ENCODE data around the gene ANKS1B. TPM values are rescaled to one million over a fixed set of nuclear protein-coding genes. Genes with fewer than 3 reads are reported as not detected.
"Not testable (repeated sequence)": the region's sequence is repeated elsewhere in the genome, so short reads cannot be mapped to it uniquely, and the experiment has no call there.

Gene ANKS1B
- total RNA-seq, 1 experiment from 2014 or later: 0.61 TPM

GRCh38 chr12:98758331-98758730 lies 1226.4 kb downstream of the ANKS1B start:
- Histone ChIP-seq H3K27me3 (replicated peaks; ENCODE audit: control insufficient read depth, insufficient read depth, low read length) (no peaks in the 10 kb centered on the region; the same call in 1 of the 2 replicates), H3K4me1 (peaks cover 10% of the 10 kb centered on the region), H3K4me3 (ENCODE audit: low read depth, low read length) (no peak overlapping the region), H3K9me3 (no peaks in the 10 kb centered on the region), H3K36me3 (ENCODE audit: control insufficient read depth, insufficient read depth, low read length) (no peaks in the 10 kb centered on the region)
- CTCF ChIA-PET: no interaction called here
- Mint-ChIP-seq H3K27me3 (ENCODE audit: insufficient read depth, unreplicated experiment) (peaks cover 8% of the 10 kb centered on the region), H3K36me3 (ENCODE audit: insufficient read depth, unreplicated experiment) (no peaks in the 10 kb centered on the region), H3K27ac (ENCODE audit: unreplicated experiment) (no peak overlapping the region), H3K9me3 (ENCODE audit: unreplicated experiment) (no peaks in the 10 kb centered on the region), H3K4me3 (ENCODE audit: unreplicated experiment) (no peak overlapping the region), H3K4me1 (ENCODE audit: low read depth, unreplicated experiment) (peaks cover 7% of the 10 kb centered on the region)
- intact Hi-C loops (cut with micrococcal nuclease; ENCODE audit: unreplicated experiment): no loop called here
- no peak for TF ChIP-seq CTCF (IDR thresholded peaks at IDR 0.05; ENCODE audit: insufficient read depth in 1 of 2, low read depth in 1 of 2, low read length in 1 of 2, severe bottlenecking in 1 of 2, unreplicated experiment in 1 of 2)
- no peak for DNase-seq
- no TSS peak for BruUV-seq (replicated peaks)
- POLR2A ChIA-PET: no interaction called here

- Histone ChIP-seq H3K36me3 (ENCODE audit: control insufficient read depth, insufficient read depth, low read length) (no peaks in the 10 kb centered on the region), H3K27me3 (replicated peaks; ENCODE audit: control insufficient read depth, insufficient read depth, low read length) (no peaks in the 10 kb centered on the region; the same call in 1 of the 2 replicates), H3K4me1 (peaks cover 10% of the 10 kb centered on the region), H3K4me3 (ENCODE audit: low read depth, low read length) (no peak overlapping the region), H3K9me3 (no peaks in the 10 kb centered on the region)
- peaks cover 7% of the 10 kb centered on the region for H3K4me1 Mint-ChIP-seq (ENCODE audit: low read depth, unreplicated experiment)
- TF ChIP-seq CTCF (IDR thresholded peaks at IDR 0.05; ENCODE audit: insufficient read depth in 1 of 2, low read depth in 1 of 2, low read length in 1 of 2, severe bottlenecking in 1 of 2, unreplicated experiment in 1 of 2): no peak
- POLR2A ChIA-PET: no interaction called here
- no peaks in the 10 kb centered on the region for H3K36me3 Mint-ChIP-seq (ENCODE audit: insufficient read depth, unreplicated experiment)
- H3K4me3 Mint-ChIP-seq (ENCODE audit: unreplicated experiment): no peak overlapping the region
- no TSS peak for BruUV-seq (replicated peaks)
- H3K9me3 Mint-ChIP-seq (ENCODE audit: unreplicated experiment): no peaks in the 10 kb centered on the region
- H3K27ac Mint-ChIP-seq (ENCODE audit: unreplicated experiment): no peak overlapping the region
- intact Hi-C loops (cut with micrococcal nuclease; ENCODE audit: unreplicated experiment): no loop called here
- H3K27me3 Mint-ChIP-seq (ENCODE audit: insufficient read depth, unreplicated experiment): peaks cover 6% of the 10 kb centered on the region
- CTCF ChIA-PET: no interaction called here
- no peak for DNase-seq
Measured at GRCh38 chr12:98757455-98757854, 1227.3 kb downstream of the ANKS1B start.

GRCh38 chr12:98755855-98756254 lies 1228.9 kb downstream of the ANKS1B start:
- H3K9me3 Mint-ChIP-seq (ENCODE audit: unreplicated experiment); H3K36me3 Mint-ChIP-seq (ENCODE audit: insufficient read depth, unreplicated experiment); H3K9me3 ChIP-seq; BruUV-seq (replicated peaks); H3K4me1 Mint-ChIP-seq (ENCODE audit: low read depth, unreplicated experiment); DNase-seq; H3K27me3 Mint-ChIP-seq (ENCODE audit: insufficient read depth, unreplicated experiment); H3K27me3 ChIP-seq (replicated peaks; ENCODE audit: control insufficient read depth, insufficient read depth, low read length); H3K36me3 ChIP-seq (ENCODE audit: control insufficient read depth, insufficient read depth, low read length); H3K4me3 ChIP-seq (ENCODE audit: low read depth, low read length); H3K27ac Mint-ChIP-seq (ENCODE audit: unreplicated experiment); intact Hi-C loops (cut with micrococcal nuclease; ENCODE audit: unreplicated experiment); CTCF ChIA-PET; H3K4me3 Mint-ChIP-seq (ENCODE audit: unreplicated experiment); POLR2A ChIA-PET: not testable (repeated sequence)
- H3K4me1 ChIP-seq: peaks cover 10% of the 10 kb centered on the region

- no peaks in the 10 kb centered on the region for H3K9me3 Mint-ChIP-seq (ENCODE audit: unreplicated experiment)
- no peak overlapping the region for H3K27ac Mint-ChIP-seq (ENCODE audit: unreplicated experiment)
- POLR2A ChIA-PET: no interaction called here
- H3K4me1 Mint-ChIP-seq (ENCODE audit: low read depth, unreplicated experiment): peaks cover 7% of the 10 kb centered on the region
- DNase-seq: peak; percentile 57 to 64
- H3K9me3 ChIP-seq: no peaks in the 10 kb centered on the region
- peaks cover 10% of the 10 kb centered on the region for H3K4me1 ChIP-seq
- H3K36me3 Mint-ChIP-seq (ENCODE audit: insufficient read depth, unreplicated experiment): no peaks in the 10 kb centered on the region
- no TSS peak for BruUV-seq (replicated peaks)
- intact Hi-C loops (cut with micrococcal nuclease; ENCODE audit: unreplicated experiment): loop anchor here (5.0 kb wide), 1 partner anchor 243 kb away; no protein-coding TSS in a partner anchor
- CTCF ChIA-PET: interaction anchor here (1.0 kb wide), 1 partner anchor 245 kb away, joined by 4 read pairs; no protein-coding TSS in a partner anchor
- H3K36me3 ChIP-seq (ENCODE audit: control insufficient read depth, insufficient read depth, low read length): no peaks in the 10 kb centered on the region
- no peak overlapping the region for H3K4me3 Mint-ChIP-seq (ENCODE audit: unreplicated experiment)
- H3K27me3 Mint-ChIP-seq (ENCODE audit: insufficient read depth, unreplicated experiment): peaks cover 7% of the 10 kb centered on the region
- H3K27me3 ChIP-seq (replicated peaks; ENCODE audit: control insufficient read depth, insufficient read depth, low read length): no peaks in the 10 kb centered on the region
- H3K4me3 ChIP-seq (ENCODE audit: low read depth, low read length): no peak overlapping the region
- no peak for TF ChIP-seq CTCF (IDR thresholded peaks at IDR 0.05; ENCODE audit: insufficient read depth in 1 of 2, low read depth in 1 of 2, low read length in 1 of 2, severe bottlenecking in 1 of 2, unreplicated experiment in 1 of 2)
Measured at GRCh38 chr12:98754095-98754494, 1230.6 kb downstream of the ANKS1B start.

Measured in Caco-2 (cell line).